Activated CD8-positive, alpha-beta memory T cell treated with anti-CD3 and anti-CD28 coated beads, Interleukin-2, amount 50 U/mL, for 4 hours (primary cell): ENCODE measurements around the gene CA10.

ENCODE experiments used
- DNase-seq: peaks from one replicate; pipeline ENCODE4 v3.0.0-alpha.2; 2020

The CA10 gene

GRCh38 chr17:51710634-51710979, 447.9 kb downstream of the CA10 start:
- no peak for DNase-seq

- no peak for DNase-seq
These were observed 448.6 kb downstream of the CA10 start for GRCh38 chr17:51709694-51710633.

- DNase-seq = no peak
These were observed 451.3 kb downstream of the CA10 start for GRCh38 chr17:51707216-51707615.

- no peak for DNase-seq
These were observed 452.4 kb downstream of the CA10 start for GRCh38 chr17:51706093-51706492.

GRCh38 chr17:51703361-51704341, 454.9 kb downstream of the CA10 start:
- DNase-seq = no peak

GRCh38 chr17:51702963-51703360, 455.6 kb downstream of the CA10 start:
- no peak for DNase-seq

GRCh38 chr17:51701501-51701900, 457.0 kb downstream of the CA10 start:
- DNase-seq = no peak

GRCh38 chr17:51700011-51700760, 458.3 kb downstream of the CA10 start:
- DNase-seq = no peak

GRCh38 chr17:51699303-51699702, 459.2 kb downstream of the CA10 start:
- DNase-seq = no peak

GRCh38 chr17:51692917-51693316, 465.6 kb downstream of the CA10 start:
- DNase-seq = no peak

GRCh38 chr17:51687887-51688286, 470.6 kb downstream of the CA10 start:
- no peak for DNase-seq

GRCh38 chr17:51685287-51685909, 473.1 kb downstream of the CA10 start:
- no peak for DNase-seq

- no peak for DNase-seq
These were observed 474.3 kb downstream of the CA10 start for GRCh38 chr17:51684214-51684613.

GRCh38 chr17:51683291-51683690, 475.2 kb downstream of the CA10 start:
- no peak for DNase-seq

- DNase-seq = no peak
These were observed 476.4 kb downstream of the CA10 start for GRCh38 chr17:51682115-51682514.

- no peak for DNase-seq
These were observed 480.6 kb downstream of the CA10 start for GRCh38 chr17:51677875-51678274.

GRCh38 chr17:51676691-51677487, 481.6 kb downstream of the CA10 start:
- no peak for DNase-seq

GRCh38 chr17:51674579-51675255, 483.8 kb downstream of the CA10 start:
- DNase-seq = no peak

GRCh38 chr17:51673070-51673469, 485.4 kb downstream of the CA10 start:
- no peak for DNase-seq

GRCh38 chr17:51672065-51672464, 486.4 kb downstream of the CA10 start:
- no peak for DNase-seq

GRCh38 chr17:51670899-51671298, 487.6 kb downstream of the CA10 start:
- DNase-seq = no peak
